DMS114 treated with DMSO at 0.1 percent for 48 hours (cell line): ENCODE results near the gene KRT36.

Experiments
- DNase-seq: peaks from one replicate; lab custom pipeline; 2025; ENCODE audit not compliant: unreplicated experiment; lab: John Stamatoyannopoulos, UW

KRT36 gene

GRCh38 chr17:41489531-41489930 lies at the start of gene KRT36:
TSS of gene KRT36 (minus strand) at chr17:41489910. CDS start at chr17:41489864, 46 bp downstream.
- DNase-seq: no peak

DNA sequence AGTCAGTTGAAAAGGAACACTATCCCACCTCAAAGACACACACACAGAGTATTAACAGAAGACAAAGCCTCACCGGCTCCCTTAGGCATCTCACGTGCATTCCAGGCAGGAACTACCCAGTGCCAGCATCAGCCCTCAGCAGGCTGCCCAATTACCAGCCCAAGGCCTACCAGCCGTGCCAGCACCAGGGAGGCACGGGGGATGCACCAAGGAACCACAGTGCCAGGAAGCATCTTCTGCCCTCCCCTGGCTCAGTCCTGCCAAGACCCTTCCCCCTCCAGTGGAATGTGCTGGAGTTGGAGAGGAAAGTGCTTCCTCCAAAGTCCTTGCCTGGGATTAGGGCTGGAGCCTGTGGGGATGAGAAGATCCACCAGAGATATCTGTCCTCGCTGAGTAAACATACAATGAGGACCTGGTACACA lies 49.4 kb upstream of the KRT36 start:
- DNase-seq: no peak

GRCh38 chr17:41538565-41538991 lies 48.9 kb upstream of the KRT36 start:
- DNase-seq: no peak

DNA sequence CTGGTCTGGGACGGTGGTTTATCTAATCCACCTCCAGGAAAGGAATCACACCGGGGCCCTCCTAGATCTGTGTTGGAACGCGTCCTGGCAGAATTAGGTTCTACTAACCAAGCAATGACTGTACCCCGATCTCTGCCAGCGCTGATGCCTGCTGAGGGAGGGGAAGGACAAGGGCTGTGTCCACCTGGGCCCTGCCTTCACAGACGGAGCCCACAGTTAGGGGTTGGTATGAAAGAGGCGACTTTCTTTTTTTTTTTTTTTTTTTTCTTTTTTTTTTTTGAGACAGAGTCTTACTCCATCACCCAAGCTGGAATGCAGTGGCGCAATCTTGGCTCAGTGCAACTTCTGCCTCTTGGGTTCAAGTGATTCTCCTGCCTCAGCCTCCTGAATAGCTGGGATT lies 48.3 kb upstream of the KRT36 start:
- no peak for DNase-seq

DNA sequence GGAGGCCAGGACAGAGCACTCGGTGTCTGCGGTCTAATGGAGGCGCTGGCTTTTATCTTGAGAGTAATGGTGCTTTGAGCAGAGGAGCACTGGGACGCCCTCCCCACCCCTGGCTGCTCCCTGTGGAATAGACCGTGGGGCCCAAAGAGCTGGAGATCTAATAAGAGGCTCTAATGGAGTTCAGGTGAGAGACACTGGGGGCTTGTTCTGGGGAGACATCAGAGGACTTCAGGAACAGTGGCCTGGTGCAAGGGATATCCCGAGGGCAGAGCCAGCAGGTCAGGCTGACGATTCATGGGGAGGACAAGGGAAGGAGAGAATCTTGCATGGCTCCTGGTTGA lies 47.9 kb upstream of the KRT36 start:
- DNase-seq: no peak

DNA sequence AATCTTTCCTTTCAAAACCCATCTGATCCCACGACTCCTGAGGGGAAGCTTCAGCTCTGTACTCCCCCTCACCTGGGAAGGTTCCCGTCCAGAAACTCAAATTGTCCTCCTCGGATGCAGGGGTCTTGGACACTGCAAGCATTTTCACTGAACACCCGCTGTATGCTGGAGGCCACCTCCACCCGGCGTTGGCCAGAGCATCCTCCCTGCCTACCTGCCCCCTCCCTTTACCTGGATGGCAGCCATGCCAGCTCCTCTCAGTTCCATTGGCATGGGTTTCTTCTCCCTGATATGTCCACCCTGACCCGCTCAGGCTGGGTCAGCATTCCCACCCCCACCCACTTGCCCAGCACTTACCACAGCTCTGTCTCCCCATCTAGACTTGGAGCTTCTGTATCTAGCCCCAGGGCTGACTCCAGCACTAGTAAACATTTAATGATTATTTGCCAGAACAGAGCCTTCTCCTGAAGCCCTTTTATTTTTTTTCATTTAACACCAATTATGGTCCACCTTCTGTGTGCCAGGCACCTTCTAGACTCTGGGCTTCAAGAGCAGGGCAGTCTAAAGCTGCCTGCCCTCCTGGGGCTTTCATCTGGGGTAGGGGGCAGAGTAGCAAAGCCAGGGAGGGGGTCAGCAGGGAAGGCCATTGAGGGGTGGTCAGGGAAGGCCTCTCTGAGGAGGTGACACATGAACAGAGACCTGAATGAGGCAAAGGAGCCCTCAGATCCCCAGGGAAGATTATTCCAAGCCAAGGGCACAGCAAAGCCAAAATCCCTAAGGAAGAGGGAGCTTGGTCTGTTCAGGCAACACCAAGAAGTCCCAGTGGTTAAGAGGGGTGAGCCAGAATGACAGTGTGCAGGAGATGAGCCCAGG lies 47.3 kb upstream of the KRT36 start:
- DNase-seq: no peak

- no peak for DNase-seq
Measured at GRCh38 chr17:41535764-41536481, 46.2 kb upstream of the KRT36 start.

DNA sequence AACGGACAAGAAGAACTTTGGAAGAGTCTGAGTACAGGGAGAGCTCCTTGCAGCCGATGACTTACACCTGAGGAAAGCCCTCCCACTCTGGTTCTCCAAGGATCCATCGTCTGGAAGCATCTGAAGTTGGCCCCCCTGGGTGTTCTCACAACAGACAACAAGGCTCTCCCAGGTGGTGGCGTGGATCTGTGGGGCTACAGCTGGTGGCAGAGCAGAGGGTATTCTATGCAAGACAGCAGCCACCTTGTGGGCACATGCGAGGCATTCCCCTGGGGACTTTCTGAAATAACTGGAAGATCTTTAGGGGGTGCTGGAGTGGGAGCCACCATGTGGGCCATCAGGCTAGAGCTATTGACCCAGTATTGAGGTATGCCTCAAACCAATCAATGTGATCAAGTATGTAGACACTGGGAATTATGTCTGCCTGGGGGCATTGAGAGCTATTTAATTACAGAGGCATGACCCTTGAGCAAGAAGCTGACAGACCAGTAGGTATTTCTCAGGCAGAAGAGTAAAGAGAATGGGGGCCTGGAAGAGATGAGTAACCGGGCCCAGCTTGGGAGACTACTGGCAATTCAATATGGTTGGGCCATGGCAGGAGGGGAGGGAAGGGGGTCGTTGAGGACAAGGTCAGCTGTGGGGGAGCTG lies 45.3 kb upstream of the KRT36 start:
- DNase-seq: no peak

DNA sequence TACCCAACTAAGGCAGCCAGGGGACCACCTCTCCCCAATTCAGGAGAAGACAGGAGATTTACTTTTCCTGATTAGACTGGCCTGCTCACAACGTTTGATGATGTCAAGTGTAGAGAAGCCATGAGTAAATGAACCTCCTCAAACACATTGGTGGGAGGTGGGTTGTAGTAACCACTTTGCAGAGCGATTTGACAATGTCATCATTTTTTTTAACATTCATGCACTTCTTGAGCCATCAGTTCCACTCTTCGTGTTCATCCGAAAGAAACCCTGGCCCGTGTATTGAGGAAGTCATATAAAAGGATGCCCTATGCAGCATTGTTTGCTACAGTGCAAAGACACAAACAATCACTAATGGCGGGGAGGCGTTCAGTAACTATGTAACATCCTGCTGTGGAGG lies 43.9 kb upstream of the KRT36 start:
- DNase-seq: no peak

- no peak for DNase-seq
Measured at GRCh38 chr17:41532947-41533570, 43.3 kb upstream of the KRT36 start.

DNA sequence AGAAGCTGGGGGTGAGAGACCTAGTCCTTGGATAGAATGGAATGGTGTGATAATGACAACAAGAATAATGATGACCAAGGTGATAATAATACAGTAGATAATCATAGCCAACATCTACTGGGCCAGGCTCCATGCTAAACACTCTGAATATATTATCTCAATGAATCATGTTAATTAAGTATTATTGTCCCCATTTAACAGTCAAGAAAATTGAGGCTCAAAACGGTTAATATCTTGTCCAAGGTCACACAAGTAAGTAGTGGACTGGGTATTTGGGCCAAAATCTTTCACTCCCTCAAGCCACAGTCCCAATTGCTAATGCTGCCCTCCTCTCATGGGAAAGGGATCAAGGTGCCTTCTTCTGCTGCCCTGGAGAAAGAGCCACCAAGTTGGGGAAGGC lies 42.3 kb upstream of the KRT36 start:
- DNase-seq: no peak

DNA sequence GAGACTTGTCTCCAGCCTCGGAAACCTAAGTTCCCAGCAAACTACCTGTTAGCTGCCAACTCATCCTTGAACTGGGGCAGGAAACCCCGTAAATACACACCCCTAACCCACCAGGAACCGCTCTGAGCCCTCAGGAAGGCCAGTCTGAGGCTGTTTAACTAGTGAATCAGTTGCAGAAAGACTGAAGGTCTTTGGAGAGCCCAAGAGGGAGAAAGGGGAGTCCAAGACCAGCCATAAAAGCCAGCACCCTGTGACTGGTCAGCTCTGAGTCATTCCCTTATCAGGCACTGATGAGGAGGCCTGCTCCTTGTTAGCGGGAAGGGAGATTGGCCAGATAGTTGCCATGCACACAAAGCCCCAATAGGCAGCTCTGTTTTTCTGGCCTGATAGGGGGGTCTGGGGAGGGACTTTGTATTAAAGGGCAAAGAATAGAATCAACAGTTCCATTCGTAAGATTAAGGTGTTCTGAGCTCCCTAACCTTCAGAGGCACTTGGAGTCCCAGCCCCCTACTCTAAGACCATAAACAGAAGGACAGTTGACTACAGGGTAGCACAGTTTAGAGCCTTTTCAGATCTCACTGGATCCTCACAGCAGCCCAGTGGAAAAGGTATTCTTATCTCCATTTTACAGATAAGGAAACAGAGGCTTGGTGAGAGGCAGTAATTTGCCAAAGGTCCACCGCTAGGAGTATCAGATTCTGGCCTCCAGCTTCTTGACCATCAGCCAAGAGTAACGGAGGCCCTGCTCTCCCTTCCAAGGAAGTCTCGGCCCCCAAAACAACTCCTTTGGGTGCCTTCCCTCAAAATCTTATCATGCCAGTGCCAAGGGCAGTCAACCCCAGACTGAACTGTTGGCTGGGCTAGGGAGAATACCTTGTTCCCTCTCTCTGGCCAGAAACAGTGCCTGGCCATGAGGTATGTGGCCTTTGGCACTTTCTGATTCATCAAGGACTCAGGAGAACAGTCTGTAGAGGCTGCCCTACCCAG lies 40.6 kb upstream of the KRT36 start:
- DNase-seq: no peak

DNA sequence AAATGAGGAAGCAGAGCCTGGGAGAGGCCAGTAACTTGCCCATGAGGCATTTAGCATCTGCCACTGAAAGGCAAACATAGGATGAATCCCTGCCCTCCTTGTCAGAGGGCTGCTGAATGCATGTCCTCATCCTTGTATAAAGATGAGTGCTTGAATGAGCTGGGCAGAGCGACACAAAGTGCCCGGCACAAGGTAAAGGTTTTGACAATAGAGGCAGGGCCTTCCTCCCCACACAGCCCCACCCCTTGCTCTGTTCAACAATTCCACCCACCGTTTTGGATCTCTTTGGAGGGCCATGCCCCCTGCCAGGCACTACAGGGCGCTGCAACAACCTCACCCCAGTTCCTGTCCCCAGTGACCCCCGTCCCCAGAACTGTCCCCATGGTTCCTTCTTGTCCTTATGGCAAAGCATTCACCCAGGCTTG lies 39.8 kb upstream of the KRT36 start:
- no peak for DNase-seq

GRCh38 chr17:41528959-41529353 lies 39.2 kb upstream of the KRT36 start:
- DNase-seq: no peak

DNA sequence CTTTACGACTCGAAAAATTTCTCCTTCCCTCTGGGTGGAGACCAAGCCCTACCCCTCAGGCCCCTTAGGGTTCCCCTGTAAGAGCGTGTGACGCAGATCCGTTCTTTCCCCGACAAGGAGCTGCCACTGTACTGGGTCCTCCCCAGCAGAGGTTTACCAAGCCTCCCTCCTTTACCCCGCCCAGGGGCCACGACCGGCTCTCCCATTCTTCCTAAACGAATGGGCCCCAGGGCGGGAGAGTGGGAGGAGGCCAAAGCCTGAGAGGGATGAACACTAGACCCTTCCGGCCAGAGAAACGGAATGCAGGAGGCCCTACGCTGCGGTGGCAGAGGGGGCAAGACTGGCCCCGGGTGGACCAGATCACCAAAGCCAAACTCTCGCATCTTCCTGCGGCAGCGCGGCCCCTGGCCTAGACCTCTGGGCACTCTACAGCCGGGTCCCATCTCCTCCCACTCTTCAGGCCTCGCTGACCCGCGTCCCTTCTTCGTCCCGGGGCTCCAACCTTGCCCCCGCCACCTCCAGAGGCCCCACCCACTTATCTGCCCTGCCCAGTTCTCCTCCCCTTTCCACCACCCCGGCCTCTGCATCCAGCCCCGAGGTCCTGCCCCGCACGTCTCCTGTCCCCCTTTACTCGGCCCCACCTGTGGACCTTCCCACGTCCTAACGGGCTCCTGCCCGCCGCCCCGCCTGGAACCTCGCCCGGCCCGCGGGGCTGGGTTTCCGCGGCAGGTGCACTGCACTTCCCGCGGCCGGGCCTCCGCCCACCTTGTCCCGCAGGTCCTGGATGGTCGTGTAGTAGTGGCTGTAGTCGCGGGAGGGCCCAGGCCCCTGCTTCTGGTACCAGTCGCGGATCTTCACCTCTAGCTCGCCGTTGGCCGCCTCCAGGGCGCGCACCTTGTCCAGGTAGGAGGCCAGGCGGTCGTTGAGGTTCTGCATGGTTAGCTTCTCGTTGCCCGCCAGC lies 37.6 kb upstream of the KRT36 start:
- no peak for DNase-seq

- DNase-seq: no peak
Measured at GRCh38 chr17:41524261-41524660, 34.6 kb upstream of the KRT36 start.

DNA sequence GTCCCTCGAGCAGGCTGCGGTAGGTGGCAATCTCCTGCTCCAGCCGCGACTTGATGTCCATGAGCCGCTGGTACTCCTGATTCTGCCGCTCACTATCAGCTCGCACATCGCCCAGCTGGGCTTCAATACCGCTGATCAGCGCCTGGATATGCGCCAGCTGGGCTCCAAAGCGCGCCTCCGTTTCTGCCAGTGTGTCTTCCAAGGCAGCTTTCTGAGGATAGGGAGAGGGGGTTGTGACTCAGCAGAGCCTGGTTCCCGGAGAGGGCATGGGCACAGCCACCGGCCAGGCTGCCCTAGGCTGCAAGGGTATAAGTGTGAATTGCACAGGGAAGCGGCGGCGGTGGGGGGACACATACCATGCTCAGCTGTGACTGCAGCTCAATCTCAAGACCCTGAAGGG lies 34.1 kb upstream of the KRT36 start:
- DNase-seq: no peak

GRCh38 chr17:41523225-41523593 lies 33.5 kb upstream of the KRT36 start:
- no peak for DNase-seq
